ENCODE results near the gene NKIRAS2. TPM values are rescaled to one million over a fixed set of nuclear protein-coding genes. Genes with fewer than 3 reads are reported as not detected.

NKIRAS2 gene
- total RNA-seq, 1 experiment from 2014 or later, result 55.0 TPM

- Histone ChIP-seq H3K36me3 (ENCODE audit: control insufficient read depth, insufficient read depth, low read length) (no peaks in the 10 kb centered on the region), H3K27me3 (replicated peaks; ENCODE audit: control insufficient read depth, insufficient read depth, low read length) (no peaks in the 10 kb centered on the region), H3K4me3 (ENCODE audit: low read depth, low read length) (peak overlapping the region; percentile 65), H3K9me3 (no peaks in the 10 kb centered on the region), H3K4me1 (peaks cover 16% of the 10 kb centered on the region)
- ChIA-PET POLR2A (interaction anchor here (0.6 kb wide), 1 partner anchor 315 kb away, joined by 4 read pairs; no protein-coding TSS in a partner anchor), CTCF (interaction anchor here (0.7 to 1.0 kb wide), 6 partner anchors 21 to 87 kb away, joined by 3 to 6 read pairs (median 4); partner anchors contain the start of gene NKIRAS2)
- H3K4me1 Mint-ChIP-seq (ENCODE audit: low read depth, unreplicated experiment), result peaks cover 20% of the 10 kb centered on the region
- DNase-seq, result peak in 1 of 2 experiments; percentile 42
- peak overlapping the region; percentile 92 for H3K4me3 Mint-ChIP-seq (ENCODE audit: unreplicated experiment)
- H3K9me3 Mint-ChIP-seq (ENCODE audit: unreplicated experiment), result no peaks in the 10 kb centered on the region
- no peaks in the 10 kb centered on the region for H3K36me3 Mint-ChIP-seq (ENCODE audit: insufficient read depth, unreplicated experiment)
- no peak for TF ChIP-seq CTCF (IDR thresholded peaks at IDR 0.05; ENCODE audit: insufficient read depth in 1 of 2, low read depth in 1 of 2, low read length in 1 of 2, severe bottlenecking in 1 of 2, unreplicated experiment in 1 of 2)
- H3K27ac Mint-ChIP-seq (ENCODE audit: unreplicated experiment), result peak overlapping the region; percentile 48
- BruUV-seq (replicated peaks), result no TSS peak
- intact Hi-C loops (cut with micrococcal nuclease; ENCODE audit: unreplicated experiment), result loop anchor here (1.0 kb wide), 1 partner anchor 25 kb away; no protein-coding TSS in a partner anchor
- no peaks in the 10 kb centered on the region for H3K27me3 Mint-ChIP-seq (ENCODE audit: insufficient read depth, unreplicated experiment)
Measured at GRCh38 chr17:42049834-42050392, 30.0 kb downstream of the NKIRAS2 start.

- BruUV-seq (replicated peaks), result no TSS peak
- Mint-ChIP-seq H3K27me3 (ENCODE audit: insufficient read depth, unreplicated experiment) (no peaks in the 10 kb centered on the region), H3K4me3 (ENCODE audit: unreplicated experiment) (peak within 1 kb of the TSS; percentile 92), H3K9me3 (ENCODE audit: unreplicated experiment) (no peaks in the 10 kb centered on the region), H3K36me3 (ENCODE audit: insufficient read depth, unreplicated experiment) (no peaks in the 10 kb centered on the region), H3K27ac (ENCODE audit: unreplicated experiment) (peak within 1 kb of the TSS; percentile 63), H3K4me1 (ENCODE audit: low read depth, unreplicated experiment) (peaks cover 26% of the 10 kb centered on the region)
- DNase-seq, result peak; percentile 83 to 89
- Histone ChIP-seq H3K27me3 (replicated peaks; ENCODE audit: control insufficient read depth, insufficient read depth, low read length) (no peaks in the 10 kb centered on the region), H3K36me3 (ENCODE audit: control insufficient read depth, insufficient read depth, low read length) (no peaks in the 10 kb centered on the region), H3K4me1 (peaks cover 16% of the 10 kb centered on the region), H3K9me3 (no peaks in the 10 kb centered on the region), H3K4me3 (ENCODE audit: low read depth, low read length) (peak within 1 kb of the TSS; percentile 65)
- intact Hi-C loops (cut with micrococcal nuclease; ENCODE audit: unreplicated experiment), result loop anchor here (1.0 kb wide), 1 partner anchor 25 kb away; no protein-coding TSS in a partner anchor
- peak; percentile 58 to 63 for TF ChIP-seq CTCF (IDR thresholded peaks at IDR 0.05; ENCODE audit: insufficient read depth in 1 of 2, low read depth in 1 of 2, low read length in 1 of 2, severe bottlenecking in 1 of 2, unreplicated experiment in 1 of 2)
- ChIA-PET CTCF (interaction anchor here (0.6 to 0.8 kb wide), 3 partner anchors 87 to 337 kb away, joined by 3 to 5 read pairs (median 3); no protein-coding TSS in a partner anchor), POLR2A (interaction anchor here (0.7 kb wide), 1 partner anchor 29 kb away, joined by 3 read pairs; no protein-coding TSS in a partner anchor)
Measured at GRCh38 chr17:42050393-42051012, 30.6 kb downstream of the NKIRAS2 start, which contains the start of gene C17orf113. Gene C17orf113, minus strand, starts transcription at chr17:42050601. Its CDS starts 7,225 bp downstream, at chr17:42043376.

GRCh38 chr17:42051013-42051400, 31.1 kb downstream of the NKIRAS2 start:
- Mint-ChIP-seq H3K36me3 (ENCODE audit: insufficient read depth, unreplicated experiment) (no peaks in the 10 kb centered on the region), H3K9me3 (ENCODE audit: unreplicated experiment) (no peaks in the 10 kb centered on the region), H3K4me1 (ENCODE audit: low read depth, unreplicated experiment) (peaks cover 26% of the 10 kb centered on the region), H3K4me3 (ENCODE audit: unreplicated experiment) (peak overlapping the region; percentile 92), H3K27ac (ENCODE audit: unreplicated experiment) (peak overlapping the region; percentile 63), H3K27me3 (ENCODE audit: insufficient read depth, unreplicated experiment) (no peaks in the 10 kb centered on the region)
- no peak for DNase-seq
- TF ChIP-seq CTCF (IDR thresholded peaks at IDR 0.05; ENCODE audit: insufficient read depth in 1 of 2, low read depth in 1 of 2, low read length in 1 of 2, severe bottlenecking in 1 of 2, unreplicated experiment in 1 of 2), result no peak
- intact Hi-C loops (cut with micrococcal nuclease; ENCODE audit: unreplicated experiment), result no loop called here
- peak overlapping the region; percentile 65 for H3K4me3 ChIP-seq (ENCODE audit: low read depth, low read length)
- ChIA-PET CTCF (interaction anchor here (0.6 to 0.9 kb wide), 3 partner anchors 10 to 336 kb away, joined by 3 read pairs; no protein-coding TSS in a partner anchor), POLR2A (interaction anchor here (0.7 kb wide), 1 partner anchor 29 kb away, joined by 3 read pairs; no protein-coding TSS in a partner anchor)
- no peaks in the 10 kb centered on the region for H3K27me3 ChIP-seq (replicated peaks; ENCODE audit: control insufficient read depth, insufficient read depth, low read length)
- TSS peak; percentile 63 for BruUV-seq (replicated peaks)
- H3K4me1 ChIP-seq, result peaks cover 16% of the 10 kb centered on the region
- no peaks in the 10 kb centered on the region for H3K36me3 ChIP-seq (ENCODE audit: control insufficient read depth, insufficient read depth, low read length)
- no peaks in the 10 kb centered on the region for H3K9me3 ChIP-seq

Measured in Caco-2 (cell line).